ENCODE measurements around the gene C5orf58.
A peak's percentile ranks its signal among the peaks of the same experiment; 100 is the strongest.

The C5orf58 gene

GRCh38 chr5:170232786-170233185 lies at the start of gene C5orf58:
TSS of gene C5orf58 (plus strand) at chr5:170232985. CDS start at chr5:170234977, 1,992 bp downstream.
- TF ChIP-seq CTCF (IDR thresholded peaks at IDR 0.05; ENCODE audit: insufficient read depth, low read length, poor library complexity, severe bottlenecking) = no peak
- peak; percentile 6 for DNase-seq (ENCODE audit: extremely low read depth, insufficient read length)
- Histone ChIP-seq H3K36me3 (ENCODE audit: control insufficient read depth, insufficient read depth, low read length) (no peaks in the 10 kb centered on the region), H3K27me3 (replicated peaks; ENCODE audit: control insufficient read depth, insufficient read depth, low read length) (no peaks in the 10 kb centered on the region), H3K4me3 (replicated peaks; ENCODE audit: low read depth, low read length) (no peak within 1 kb of the TSS)

GRCh38 chr5:170183816-170184687 lies 48.7 kb upstream of the C5orf58 start:
- DNase-seq (ENCODE audit: extremely low read depth, insufficient read length) = peak; percentile 33
- peak; percentile 94 for TF ChIP-seq CTCF (IDR thresholded peaks at IDR 0.05; ENCODE audit: insufficient read depth, low read length, poor library complexity, severe bottlenecking)
- H3K27me3 ChIP-seq (replicated peaks; ENCODE audit: control insufficient read depth, insufficient read depth, low read length) = peaks cover 1% of the 10 kb centered on the region
- no peak overlapping the region for H3K4me3 ChIP-seq (replicated peaks; ENCODE audit: low read depth, low read length)
- H3K36me3 ChIP-seq (ENCODE audit: control insufficient read depth, insufficient read depth, low read length) = no peaks in the 10 kb centered on the region

- TF ChIP-seq CTCF (IDR thresholded peaks at IDR 0.05; ENCODE audit: insufficient read depth, low read length, poor library complexity, severe bottlenecking) = no peak
Observed at GRCh38 chr5:170184737-170185136, 48.0 kb upstream of the C5orf58 start.

GRCh38 chr5:170186156-170186555 lies 46.6 kb upstream of the C5orf58 start:
- H3K4me3 ChIP-seq (replicated peaks; ENCODE audit: low read depth, low read length) = no peak overlapping the region
- H3K27me3 ChIP-seq (replicated peaks; ENCODE audit: control insufficient read depth, insufficient read depth, low read length) = no peaks in the 10 kb centered on the region; the same call in none of the 2 replicates
- no peaks in the 10 kb centered on the region for H3K36me3 ChIP-seq (ENCODE audit: control insufficient read depth, insufficient read depth, low read length)
- TF ChIP-seq CTCF (IDR thresholded peaks at IDR 0.05; ENCODE audit: insufficient read depth, low read length, poor library complexity, severe bottlenecking) = no peak
- DNase-seq (ENCODE audit: extremely low read depth, insufficient read length) = no peak

More at GRCh38 chr5:170184737-170185136, 48.0 kb upstream of the C5orf58 start:
- Histone ChIP-seq H3K4me3 (replicated peaks; ENCODE audit: low read depth, low read length) (no peak overlapping the region), H3K27me3 (replicated peaks; ENCODE audit: control insufficient read depth, insufficient read depth, low read length) (peaks cover under 1% of the 10 kb centered on the region), H3K36me3 (ENCODE audit: control insufficient read depth, insufficient read depth, low read length) (no peaks in the 10 kb centered on the region)
- DNase-seq (ENCODE audit: extremely low read depth, insufficient read length) = no peak

- Histone ChIP-seq H3K4me3 (replicated peaks; ENCODE audit: low read depth, low read length) (no peak overlapping the region), H3K36me3 (ENCODE audit: control insufficient read depth, insufficient read depth, low read length) (no peaks in the 10 kb centered on the region), H3K27me3 (replicated peaks; ENCODE audit: control insufficient read depth, insufficient read depth, low read length) (no peaks in the 10 kb centered on the region; the same call in none of the 2 replicates)
- no peak for TF ChIP-seq CTCF (IDR thresholded peaks at IDR 0.05; ENCODE audit: insufficient read depth, low read length, poor library complexity, severe bottlenecking)
- no peak for DNase-seq (ENCODE audit: extremely low read depth, insufficient read length)
Observed at GRCh38 chr5:170186856-170187255, 45.9 kb upstream of the C5orf58 start.
